Muscle of leg (tissue), 11 donors: Measurements from ENCODE around the gene HSD17B11. TPM values are rescaled to one million over a fixed set of nuclear protein-coding genes. Genes with fewer than 3 reads are reported as not detected.
"Not testable (repeated sequence)": the region's sequence is repeated elsewhere in the genome, so short reads cannot be mapped to it uniquely, and the experiment has no call there.

Experiments
- DNase-seq: peaks from one replicate; pipeline ENCODE4 v3.0.0; 2013
- H3K27ac ChIP-seq: one replicate; pipeline ENCODE4 v1.5.1; 2013; ENCODE audit warnings: mild to moderate bottlenecking, low read length, control low read depth
- H3K27me3 ChIP-seq: one replicate; pipeline ENCODE4 v1.6.1; 2013; ENCODE audit warnings: low read length; ENCODE audit not compliant: control insufficient read depth, insufficient read depth
- H3K36me3 ChIP-seq: one replicate; pipeline ENCODE4 v1.6.1; 2013; ENCODE audit warnings: low read length; ENCODE audit not compliant: control insufficient read depth, insufficient read depth
- H3K4me1 ChIP-seq: one replicate; pipeline ENCODE4 v1.6.1; 2013; ENCODE audit warnings: low read length; ENCODE audit not compliant: control insufficient read depth, insufficient read depth
- H3K4me3 ChIP-seq: one replicate; pipeline ENCODE4 v1.5.1; 2013; ENCODE audit warnings: low read length, control low read depth
- H3K9me3 ChIP-seq: replicated peaks from 2 replicates; pipeline ENCODE4 v1.6.1; 2013; ENCODE audit warnings: low read depth, low read length; ENCODE audit not compliant: control insufficient read depth
- WGBS: methylation state at CpG from one replicate; pipeline ENCODE4 v1.1.5; 2013; ENCODE audit warnings: missing lambda C conversion rate; ENCODE audit not compliant: insufficient coverage; 5-methylcytosine and 5-hydroxymethylcytosine counted together
- polyA plus RNA-seq, 8 donors: library from polyadenylated mRNA; unstranded; fragments of 120-200 nt; gene quantifications; one replicate each; pipeline versions ENCODE4 v1.2.1 to v1.2.3, GENCODE V29; 2013; ENCODE audit warnings: inconsistent platforms in 1 of 8, low replicate concordance in 1 of 8; ENCODE audit not compliant: insufficient read length in 8 of 8, insufficient read depth in 1 of 8
- total RNA-seq: library from RNA; stranded (reverse); fragments of 120-200 nt; gene quantifications from one replicate; pipeline ENCODE4 v1.2.4, GENCODE V29; 2013

Gene HSD17B11
- total and polyA plus RNA-seq, 9 donors: 16.9 to 37.8 (median 20.7) TPM

DNA sequence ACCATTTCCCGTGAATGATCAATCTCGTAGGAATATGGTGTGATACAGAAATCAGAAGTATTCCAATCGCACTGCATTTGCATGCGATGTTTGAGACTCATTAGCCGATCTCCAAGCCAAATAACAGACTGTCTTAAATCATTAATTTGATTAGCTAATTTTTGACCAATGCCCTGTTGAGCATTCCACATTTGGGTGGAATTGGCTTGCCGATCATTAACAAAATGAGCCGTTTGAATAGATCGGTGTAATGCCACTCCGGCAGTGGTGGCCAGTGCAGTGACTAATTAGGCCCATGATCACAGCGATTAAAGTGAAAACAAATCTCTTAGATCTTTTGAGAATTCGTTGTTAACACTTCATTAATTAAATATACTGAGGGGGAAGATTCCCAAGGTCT is 96.1 kb downstream of the HSD17B11 start:
- not testable (repeated sequence) for H3K27me3 ChIP-seq

DNA sequence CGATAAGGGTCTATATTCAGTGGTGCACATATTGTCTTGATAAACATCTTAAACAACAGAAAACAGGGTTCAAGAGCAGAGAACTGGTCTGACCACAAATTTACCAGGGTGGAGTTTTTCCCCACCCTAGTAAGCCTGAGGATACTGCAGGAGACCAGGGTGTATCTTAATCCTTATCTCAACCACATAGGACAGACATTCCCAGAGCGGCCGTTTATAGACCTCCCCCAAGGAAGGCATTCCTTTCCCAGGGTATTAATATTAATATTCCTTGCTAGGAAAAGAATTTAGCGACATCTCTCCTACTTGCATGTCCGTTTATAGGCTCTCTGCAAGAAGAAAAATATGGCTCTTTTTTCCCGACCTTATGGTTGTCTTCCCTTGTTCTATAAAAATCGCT is 97.1 kb downstream of the HSD17B11 start:
- not testable (repeated sequence) for DNase-seq, H3K9me3 ChIP-seq, H3K4me1 ChIP-seq, H3K27ac ChIP-seq, H3K4me3 ChIP-seq, H3K27me3 ChIP-seq, H3K36me3 ChIP-seq
- WGBS: no CpG with 5 or more reads among the region's 7 CpGs

More for the DNA sequence above, 96.1 kb downstream of the HSD17B11 start:
- not testable (repeated sequence) for DNase-seq, H3K4me3 ChIP-seq, H3K27ac ChIP-seq, H3K9me3 ChIP-seq, H3K36me3 ChIP-seq, H3K4me1 ChIP-seq
- whole genome bisulfite sequencing: 100% methylated on average over 1 of the region's 11 CpGs

DNA sequence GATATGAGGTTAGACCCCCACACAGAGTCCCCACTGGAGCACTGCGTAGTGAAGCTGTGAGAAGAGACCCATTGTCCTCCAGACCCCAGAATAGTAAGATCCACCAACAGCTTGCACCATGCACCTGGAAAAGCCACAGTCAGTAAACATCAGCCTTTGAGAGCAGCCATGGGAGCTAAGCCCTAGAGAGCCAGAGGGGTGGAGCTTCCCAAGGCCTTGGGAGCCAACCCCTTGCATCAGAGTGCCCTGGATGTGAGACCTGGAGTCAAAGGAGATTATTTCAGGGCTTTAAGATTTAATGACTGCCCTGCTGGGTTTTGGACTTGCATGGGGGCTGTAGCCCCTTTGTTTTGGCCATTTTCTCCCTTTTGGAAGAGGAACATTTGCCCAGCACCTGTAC is 104.0 kb downstream of the HSD17B11 start:
- peaks cover 8% of the 10 kb centered on the region for H3K9me3 ChIP-seq
- H3K36me3 ChIP-seq: no peaks in the 10 kb centered on the region
- no peaks in the 10 kb centered on the region for H3K27me3 ChIP-seq
- no peak overlapping the region for H3K27ac ChIP-seq
- WGBS: 83% methylated on average over 1 of the region's 1 CpG
- no peak for DNase-seq
- no peaks in the 10 kb centered on the region for H3K4me1 ChIP-seq
- H3K4me3 ChIP-seq: no peak overlapping the region

Other genes with a start within 250 kb of the HSD17B11 start
- gene KLHL8, start 170.6 kb downstream of the HSD17B11 start, total RNA-seq: 11.2 TPM
- 10 to 100 TPM in 6 of 8 donors, 1 to 10 TPM in 2; 7.9 to 13.9 (median 11.2) TPM for gene KLHL8, start 170.6 kb downstream of the HSD17B11 start, polyA plus RNA-seq
- gene HSD17B13, start 68.3 kb downstream of the HSD17B11 start, total RNA-seq: 0.22 TPM
- under 1 TPM; 0.11 to 0.43 (median 0.29) TPM for gene HSD17B13, start 68.3 kb downstream of the HSD17B11 start, polyA plus RNA-seq
- gene NUDT9, start 31.4 kb upstream of the HSD17B11 start, total RNA-seq: 10.7 TPM
- 10 to 100 TPM; 27.3 to 35.7 (median 29.2) TPM for gene NUDT9, start 31.4 kb upstream of the HSD17B11 start, polyA plus RNA-seq
- gene SPARCL1, start 138.2 kb upstream of the HSD17B11 start, total RNA-seq: 314 TPM
- 100 to 1,000 TPM; 210 to 425 (median 239) TPM for gene SPARCL1, start 138.2 kb upstream of the HSD17B11 start, polyA plus RNA-seq
- gene DSPP, start 217.3 kb upstream of the HSD17B11 start, total RNA-seq: under 0.01 TPM
- under 1 TPM in 1 of 8 donors, not detected in 7; 0.03 TPM for gene DSPP, start 217.3 kb upstream of the HSD17B11 start, polyA plus RNA-seq